ENCODE results near the gene CBLB.

DNA sequence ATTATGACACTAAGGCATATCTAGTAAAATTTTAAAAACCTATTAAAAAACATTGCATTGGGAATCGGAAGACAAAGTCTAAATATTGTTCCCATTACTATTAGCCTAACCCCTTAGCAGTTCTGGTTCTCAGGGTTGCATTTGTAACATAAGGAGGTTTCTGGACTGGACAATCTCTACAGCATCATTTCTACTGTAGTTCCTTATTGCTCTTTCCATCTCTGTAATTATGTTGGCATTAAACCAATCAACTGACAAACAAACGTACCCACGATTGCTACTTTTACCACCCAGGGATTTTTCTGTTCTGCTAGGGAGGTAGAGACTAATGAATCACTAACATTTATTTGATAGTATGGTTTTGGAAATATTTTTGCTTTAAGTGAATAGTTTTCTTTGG, 190.8 kb downstream of the CBLB start:
- TF ChIP-seq CTCF (IDR thresholded peaks at IDR 0.05; ENCODE audit: borderline replicate concordance, extremely low read depth, low read length, poor library complexity, severe bottlenecking) = no peak
- TF ChIP-seq EZH2 (IDR thresholded peaks at IDR 0.05; ENCODE audit: borderline replicate concordance, low read depth, low read length, severe bottlenecking) = no peak
